Tibial artery (tissue), 4 donors: ENCODE results near the gene PAH.

Experiments
- DNase-seq, 2 donors: peaks; one replicate each; pipeline ENCODE4 v3.0.0-alpha.2; 2019
- H3K27ac ChIP-seq, 2 donors: fragments of 200-600 bp; sonication (generic) in 1 of 2; 1 replicate in 1 of 2; 2 replicates in 1 of 2; pipeline ENCODE4 v1.5.1; 2018 to 2019; ENCODE audit warnings: mild to moderate bottlenecking in 1 of 2
- H3K27me3 ChIP-seq, 2 donors: fragments of 200-600 bp; sonication (generic) in 1 of 2; one replicate each; pipeline versions ENCODE4 v1.5.1 to v1.6.0; 2016 to 2019
- H3K36me3 ChIP-seq, 3 donors: fragments of 200-600 bp; sonication (generic) in 2 of 3; one replicate each; pipeline ENCODE4 v1.5.1; 2016 to 2019; ENCODE audit warnings: mild to moderate bottlenecking in 2 of 3
- H3K4me1 ChIP-seq, 4 donors: fragments of 200-600 bp; sonication (generic) in 2 of 4; 1 replicate in 3 of 4; 2 replicates in 1 of 4; pipeline ENCODE4 v1.5.1; 2016 to 2019
- H3K4me3 ChIP-seq, 2 donors: fragments of 200-600 bp; sonication (generic) in 1 of 2; 1 replicate in 1 of 2; 2 replicates in 1 of 2; pipeline ENCODE4 v1.5.1; 2018 to 2019; ENCODE audit warnings: mild to moderate bottlenecking in 2 of 2
- H3K9me3 ChIP-seq, 3 donors: fragments of 200-600 bp; sonication (generic) in 1 of 3; one replicate each; pipeline ENCODE4 v1.5.1; 2016 to 2019
- CTCF ChIP-seq, 2 experiments: fragments of 200-600 bp in 1 of 2; fragments of 450-650 bp in 1 of 2; IDR thresholded peaks; one replicate each; pipeline ENCODE4 v1.5.1; 2017 to 2019; ENCODE audit warnings: antibody characterized with exemption in 2 of 2, mild to moderate bottlenecking in 1 of 2, moderate library complexity in 1 of 2
- intact Hi-C: fragments of 100-400 bp; cut with DNase I; formaldehyde crosslinking; loops from one replicate; pipeline ENCODE4 v1.15.0; 2023; ENCODE audit warnings: low total_unique reads

PAH gene

GRCh38 chr12:102933168-102933567, 16.1 kb upstream of the PAH start:
- no peak for DNase-seq
- TF ChIP-seq CTCF (IDR thresholded peaks at IDR 0.05), result no peak
- intact Hi-C loops, result no loop called here
- Histone ChIP-seq H3K4me3 (no peak overlapping the region), H3K27ac (no peak overlapping the region), H3K27me3 (peaks cover 0 to 2% of the 10 kb centered on the region in 2 donors), H3K36me3 (no peaks in the 10 kb centered on the region), H3K9me3 (no peaks in the 10 kb centered on the region), H3K4me1 (no peaks in the 10 kb centered on the region)

GRCh38 chr12:102927220-102927619, 10.2 kb upstream of the PAH start:
- intact Hi-C loops, result no loop called here
- Histone ChIP-seq H3K4me3 (no peak overlapping the region), H3K36me3 (no peaks in the 10 kb centered on the region), H3K9me3 (no peaks in the 10 kb centered on the region), H3K27ac (no peak overlapping the region), H3K27me3 (no peaks in the 10 kb centered on the region), H3K4me1 (no peaks in the 10 kb centered on the region)
- TF ChIP-seq CTCF (IDR thresholded peaks at IDR 0.05), result no peak
- no peak for DNase-seq

- Histone ChIP-seq H3K4me3 (no peak overlapping the region), H3K27ac (no peak overlapping the region), H3K9me3 (no peaks in the 10 kb centered on the region), H3K27me3 (peaks cover 0 to 13% of the 10 kb centered on the region in 2 donors), H3K36me3 (no peaks in the 10 kb centered on the region), H3K4me1 (peaks cover 0 to 6% (median 2%) of the 10 kb centered on the region in 4 donors)
- TF ChIP-seq CTCF (IDR thresholded peaks at IDR 0.05), result no peak
- no peak for DNase-seq
- intact Hi-C loops, result no loop called here
Observed at GRCh38 chr12:102921240-102921639, 4.2 kb upstream of the PAH start.

GRCh38 chr12:102920271-102920670, 3.2 kb upstream of the PAH start:
- Histone ChIP-seq H3K36me3 (no peaks in the 10 kb centered on the region), H3K4me1 (peaks cover 0 to 6% (median 2%) of the 10 kb centered on the region in 4 donors), H3K9me3 (no peaks in the 10 kb centered on the region), H3K27ac (no peak overlapping the region), H3K27me3 (peaks cover 0 to 13% of the 10 kb centered on the region in 2 donors), H3K4me3 (no peak overlapping the region)
- no peak for DNase-seq
- intact Hi-C loops, result no loop called here
- TF ChIP-seq CTCF (IDR thresholded peaks at IDR 0.05), result no peak

- Histone ChIP-seq H3K36me3 (no peaks in the 10 kb centered on the region), H3K27me3 (peaks cover 0 to 13% of the 10 kb centered on the region in 2 donors), H3K4me3 (no peak overlapping the region), H3K4me1 (peaks cover 0 to 6% (median 2%) of the 10 kb centered on the region in 4 donors), H3K9me3 (no peaks in the 10 kb centered on the region), H3K27ac (no peak overlapping the region)
- intact Hi-C loops, result no loop called here
- no peak for DNase-seq
- TF ChIP-seq CTCF (IDR thresholded peaks at IDR 0.05), result no peak
Observed at GRCh38 chr12:102918840-102919239, 1.8 kb upstream of the PAH start.
